Mononuclear cell (primary cell): Measurements from ENCODE around the gene HMGCL. TPM values are rescaled to one million over a fixed set of nuclear protein-coding genes. Genes with fewer than 3 reads are reported as not detected.

Experiments used
- total RNA-seq: library from RNA; depleted of rRNA; stranded (reverse); fragments of >200 nt; gene quantifications from one replicate; pipeline ENCODE4 v1.2.3, GENCODE V29; 2012

The HMGCL gene
- total RNA-seq, 1 donor, result 7.3 TPM

Other genes starting within 250 kb of the HMGCL start
- 2,123 TPM for gene RPL11, start 133.6 kb downstream of the HMGCL start, total RNA-seq
- gene ELOA, start 82.0 kb downstream of the HMGCL start, total RNA-seq, result 42.1 TPM
- 63.8 TPM for gene PITHD1, start 47.0 kb downstream of the HMGCL start, total RNA-seq
- gene LYPLA2, start 34.3 kb downstream of the HMGCL start, total RNA-seq, result 14.7 TPM
- gene GALE, start 24.7 kb downstream of the HMGCL start, total RNA-seq, result 4.4 TPM
- gene FUCA1, start 42.9 kb upstream of the HMGCL start, total RNA-seq, result 8.8 TPM
- gene CNR2, start 87.9 kb upstream of the HMGCL start, total RNA-seq, result 3.3 TPM
- 243 TPM for gene PNRC2, start 134.4 kb upstream of the HMGCL start, total RNA-seq
- 316 TPM for gene SRSF10, start 154.9 kb upstream of the HMGCL start, total RNA-seq